RCC 7860 (cell line): ENCODE results near the gene C1QTNF1.
A peak's percentile ranks its signal among the peaks of the same experiment; 100 is the strongest.

Experiments
- DNase-seq: peaks from one replicate; pipeline ENCODE4 v3.0.0-alpha.2; 2015; ENCODE audit warnings: low spot score
- FAIRE-seq: peaks from 2 replicates; lab custom pipeline; 2012; peaks lifted over from hg19 to GRCh38; lab: Jason Lieb, UNC

Gene C1QTNF1

DNA sequence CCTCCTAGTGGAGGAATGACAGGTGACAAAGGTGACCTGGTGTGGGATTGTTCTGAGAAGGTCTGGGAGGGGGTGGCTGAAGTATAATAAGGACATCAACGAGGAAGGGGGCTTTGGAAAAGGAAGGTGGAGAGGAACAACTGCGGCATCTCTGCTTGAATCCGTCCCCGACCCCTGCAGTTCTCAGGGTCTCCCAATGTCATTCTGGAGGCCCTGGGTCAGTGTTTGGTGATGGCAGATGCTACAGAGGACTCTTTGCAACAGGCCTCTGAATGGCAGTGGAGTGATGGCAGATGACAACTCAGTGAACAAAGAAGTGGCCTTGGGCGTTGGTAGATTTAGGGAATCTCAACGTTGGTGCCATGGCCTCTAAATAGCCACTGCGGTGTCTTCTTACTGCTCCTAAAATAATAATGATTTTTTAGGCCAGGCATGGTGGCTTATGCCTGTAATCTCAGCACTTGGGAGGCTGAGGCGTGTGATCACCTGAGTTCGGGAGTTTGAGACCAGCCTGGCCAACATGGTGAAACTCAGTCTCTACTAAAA, 52.0 kb downstream of the C1QTNF1 start:
- FAIRE-seq = no peak
- no peak for DNase-seq

GRCh38 chr17:79077587-79077986, 53.6 kb downstream of the C1QTNF1 start:
- no peak for FAIRE-seq
- DNase-seq = no peak

- DNase-seq (no peak), FAIRE-seq (no peak)
Measured at GRCh38 chr17:79078476-79079190, 54.7 kb downstream of the C1QTNF1 start.

DNA sequence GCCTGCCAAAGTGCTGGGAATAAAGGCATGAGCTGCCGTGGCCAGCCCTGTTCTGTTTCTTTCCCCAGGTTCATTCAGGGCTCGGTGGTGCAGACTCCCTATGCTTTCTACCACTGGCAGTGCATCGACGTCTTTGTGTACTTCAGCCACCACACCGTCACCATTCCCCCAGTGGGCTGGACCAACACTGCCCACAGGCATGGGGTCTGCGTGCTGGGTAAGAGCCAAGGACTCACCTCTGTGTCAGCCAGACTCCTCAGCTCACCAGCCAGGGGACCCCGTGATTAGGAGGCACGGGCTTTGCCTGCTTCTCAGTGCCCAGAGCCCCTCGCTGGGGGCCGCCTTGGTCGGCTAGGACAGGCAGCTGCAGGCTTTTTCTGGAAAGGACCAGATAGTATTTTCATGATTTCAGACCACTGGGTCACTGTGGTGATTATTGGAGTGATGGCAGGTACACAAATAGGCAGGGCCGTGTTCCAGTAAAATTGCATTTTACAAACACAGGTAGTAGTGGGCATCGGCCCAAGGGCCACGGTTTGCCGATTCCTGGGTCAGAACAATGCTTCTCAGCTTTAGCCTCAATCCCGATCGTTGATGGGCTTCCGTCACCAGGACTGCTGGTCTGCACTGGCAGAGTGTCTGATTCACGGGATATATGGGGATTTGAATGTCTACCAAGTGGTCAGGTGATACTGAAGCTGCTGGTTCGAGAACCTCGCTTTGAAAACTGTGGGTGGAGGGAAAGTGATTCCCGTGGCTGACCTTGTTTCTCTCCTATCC, 55.6 kb downstream of the C1QTNF1 start:
- no peak for FAIRE-seq
- no peak for DNase-seq

DNA sequence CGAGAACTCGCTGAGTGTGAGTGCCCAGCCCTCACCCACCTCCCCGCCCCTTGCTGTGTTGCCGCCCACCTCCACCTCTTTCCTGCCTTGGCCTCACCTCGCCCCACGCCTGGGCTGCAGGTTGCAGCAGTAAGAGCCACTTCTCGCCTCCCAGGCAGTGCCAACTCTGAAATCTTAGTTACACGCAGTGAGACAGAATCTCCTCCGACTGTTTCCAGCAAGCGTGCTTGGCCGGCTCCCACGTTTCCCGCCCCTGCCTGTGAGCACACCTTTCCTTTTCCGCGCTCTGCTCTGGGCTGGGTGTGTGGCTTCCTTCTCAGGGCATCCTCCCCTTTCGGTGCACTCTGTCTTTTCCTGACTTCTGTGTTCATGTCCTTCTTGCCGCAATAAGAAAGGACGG, 56.4 kb downstream of the C1QTNF1 start:
- DNase-seq (no peak), FAIRE-seq (no peak)

DNA sequence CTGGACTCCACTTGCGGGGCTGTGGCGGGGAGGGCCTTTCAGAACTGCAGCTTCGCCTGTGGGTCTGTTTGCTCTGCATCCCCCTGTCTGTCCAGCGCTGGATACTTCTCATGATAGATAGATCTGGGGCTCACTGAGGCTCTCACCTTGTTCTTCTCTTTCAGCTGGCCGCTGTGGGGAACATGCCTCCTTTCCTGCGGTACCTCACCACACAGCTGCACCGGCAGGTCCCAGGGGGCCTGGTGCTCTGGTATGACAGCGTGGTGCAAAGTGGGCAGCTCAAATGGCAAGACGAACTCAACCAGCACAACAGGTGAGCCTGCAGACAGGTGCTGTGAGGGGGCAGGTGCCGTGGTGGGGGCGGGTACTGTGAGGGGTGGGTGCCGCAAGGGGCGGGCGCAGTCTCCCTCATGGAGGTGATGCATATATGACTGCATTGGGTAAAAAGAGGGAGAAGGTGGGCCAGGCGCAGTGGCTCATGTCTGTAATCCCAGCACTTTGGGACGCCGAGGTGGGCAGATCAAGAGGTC, 56.9 kb downstream of the C1QTNF1 start:
- DNase-seq = no peak
- no peak for FAIRE-seq

- DNase-seq (no peak), FAIRE-seq (no peak)
Measured at GRCh38 chr17:79081571-79082276, 57.8 kb downstream of the C1QTNF1 start.

DNA sequence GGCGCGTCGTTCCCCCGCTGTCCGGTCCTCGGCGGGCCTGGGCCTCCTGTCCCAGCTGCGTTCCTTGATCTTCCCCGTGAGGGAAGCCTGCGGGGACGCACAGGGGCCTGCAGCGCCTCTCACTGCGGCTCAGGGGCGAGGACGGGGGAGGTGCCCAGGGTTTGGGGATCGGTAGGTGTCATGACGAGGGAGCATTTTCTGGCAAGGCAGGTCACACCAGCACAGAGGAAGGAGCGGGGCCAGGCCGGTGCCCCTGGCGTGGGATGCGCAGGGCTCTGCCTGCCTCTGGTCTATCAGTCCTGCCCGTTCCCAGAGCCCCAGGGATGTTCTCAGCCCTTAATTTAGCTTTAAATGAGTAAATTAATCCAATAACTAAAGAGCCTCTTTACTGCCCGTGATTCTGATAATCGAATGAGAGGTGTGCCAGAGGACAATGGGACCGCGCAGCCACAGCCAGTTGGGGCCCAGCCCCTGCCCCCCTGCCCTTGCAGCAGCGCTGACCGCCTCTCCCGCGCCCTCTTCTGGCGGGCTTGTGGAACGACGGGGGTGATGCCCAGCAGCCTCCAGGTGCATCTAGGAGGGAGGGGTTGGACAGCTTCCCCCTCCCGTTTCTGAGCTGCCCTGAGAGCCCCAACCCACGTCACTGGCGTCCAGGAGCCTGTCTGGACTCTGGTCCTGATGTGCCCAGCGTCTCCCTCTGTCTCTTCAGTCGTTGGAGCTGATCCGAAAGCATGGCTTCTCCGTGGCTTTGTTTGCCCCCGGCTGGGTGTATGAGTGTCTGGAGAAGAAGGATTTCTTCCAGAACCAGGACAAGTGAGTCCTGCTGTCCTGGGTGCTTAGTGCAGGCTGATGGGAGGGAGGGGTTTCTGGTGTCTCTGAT, 58.6 kb downstream of the C1QTNF1 start:
- FAIRE-seq (no peak), DNase-seq (no peak)

DNA sequence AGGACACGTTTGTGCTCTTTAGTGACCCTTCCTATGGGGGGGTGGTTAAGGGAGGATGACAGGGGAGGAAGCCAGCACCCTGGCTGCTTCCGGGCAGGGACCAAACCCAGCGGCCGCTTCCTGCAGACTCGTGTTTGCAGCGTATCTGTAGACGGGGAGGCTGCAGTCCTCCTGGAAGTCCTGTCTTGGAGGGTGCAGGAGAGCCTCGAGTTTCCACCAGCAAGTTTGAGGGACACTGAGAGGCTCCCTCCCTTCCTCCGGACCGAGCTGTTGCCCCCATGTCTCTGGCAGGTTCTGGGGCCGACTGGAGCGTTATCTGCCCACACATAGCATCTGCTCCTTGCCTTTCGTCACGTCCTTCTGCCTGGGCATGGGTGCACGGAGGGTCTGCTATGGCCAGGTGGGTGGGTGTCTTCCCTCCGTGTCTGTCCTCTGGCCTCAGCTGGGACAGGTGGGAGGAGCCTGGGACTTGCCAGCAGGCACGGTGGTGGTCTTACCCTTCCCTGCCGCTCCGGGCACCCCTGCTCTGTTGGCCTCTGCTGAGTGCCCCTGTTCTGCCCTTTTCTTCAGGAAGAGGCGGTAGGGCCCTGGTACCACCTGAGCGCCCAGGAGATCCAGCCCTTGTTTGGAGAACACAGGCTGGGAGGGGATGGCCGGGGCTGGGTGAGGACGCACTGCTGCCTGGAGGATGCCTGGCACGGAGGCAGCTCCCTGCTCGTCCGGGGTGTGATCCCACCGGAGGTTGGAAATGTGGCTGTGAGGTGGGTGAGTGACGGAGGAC, 59.4 kb downstream of the C1QTNF1 start:
- FAIRE-seq = no peak

GRCh38 chr17:79084291-79085153, 60.6 kb downstream of the C1QTNF1 start:
- FAIRE-seq = no peak
- DNase-seq = no peak

More for the DNA sequence above, 59.4 kb downstream of the C1QTNF1 start:
- no peak for DNase-seq

DNA sequence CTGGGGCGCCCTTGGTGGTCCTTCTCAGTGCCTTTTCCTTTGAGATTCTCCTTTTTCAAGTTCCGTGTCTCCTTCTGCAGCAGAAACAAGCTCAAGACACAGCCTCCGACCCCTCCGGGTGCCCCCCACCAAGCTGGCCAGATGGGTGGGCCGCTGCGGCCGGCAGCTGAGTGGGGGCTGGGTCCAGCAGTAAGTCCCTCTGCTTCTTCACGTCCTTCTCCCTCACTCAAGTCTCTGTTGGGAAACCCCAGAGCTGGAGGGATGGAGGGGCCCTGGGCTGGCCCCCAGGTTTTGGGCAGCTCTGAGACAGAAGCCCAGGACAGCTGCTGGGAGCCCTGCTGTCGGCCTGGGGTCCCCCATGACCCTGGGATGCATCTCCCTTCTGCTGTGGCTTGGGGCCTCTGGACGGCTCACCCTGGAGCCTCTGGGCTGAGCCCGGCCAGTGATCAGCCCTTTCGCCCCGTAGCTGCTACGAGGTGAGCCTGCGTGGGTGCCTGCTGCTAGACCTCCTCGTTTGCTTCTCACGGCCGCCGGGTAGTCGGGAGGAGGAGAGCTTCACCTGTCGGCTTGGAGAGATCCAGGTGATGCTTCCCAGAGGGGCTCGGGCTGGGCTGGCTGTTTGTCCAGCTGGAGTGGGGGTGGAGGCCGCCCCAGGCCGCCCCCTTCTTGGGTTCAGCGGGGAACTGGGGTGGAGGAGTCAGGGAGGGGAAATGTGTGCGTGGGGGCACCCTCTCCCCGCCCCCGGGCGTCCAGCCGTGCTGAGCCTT, 61.4 kb downstream of the C1QTNF1 start:
- FAIRE-seq (no peak), DNase-seq (no peak)

GRCh38 chr17:79085921-79086551, 62.1 kb downstream of the C1QTNF1 start:
- no peak for DNase-seq
- no peak for FAIRE-seq

DNA sequence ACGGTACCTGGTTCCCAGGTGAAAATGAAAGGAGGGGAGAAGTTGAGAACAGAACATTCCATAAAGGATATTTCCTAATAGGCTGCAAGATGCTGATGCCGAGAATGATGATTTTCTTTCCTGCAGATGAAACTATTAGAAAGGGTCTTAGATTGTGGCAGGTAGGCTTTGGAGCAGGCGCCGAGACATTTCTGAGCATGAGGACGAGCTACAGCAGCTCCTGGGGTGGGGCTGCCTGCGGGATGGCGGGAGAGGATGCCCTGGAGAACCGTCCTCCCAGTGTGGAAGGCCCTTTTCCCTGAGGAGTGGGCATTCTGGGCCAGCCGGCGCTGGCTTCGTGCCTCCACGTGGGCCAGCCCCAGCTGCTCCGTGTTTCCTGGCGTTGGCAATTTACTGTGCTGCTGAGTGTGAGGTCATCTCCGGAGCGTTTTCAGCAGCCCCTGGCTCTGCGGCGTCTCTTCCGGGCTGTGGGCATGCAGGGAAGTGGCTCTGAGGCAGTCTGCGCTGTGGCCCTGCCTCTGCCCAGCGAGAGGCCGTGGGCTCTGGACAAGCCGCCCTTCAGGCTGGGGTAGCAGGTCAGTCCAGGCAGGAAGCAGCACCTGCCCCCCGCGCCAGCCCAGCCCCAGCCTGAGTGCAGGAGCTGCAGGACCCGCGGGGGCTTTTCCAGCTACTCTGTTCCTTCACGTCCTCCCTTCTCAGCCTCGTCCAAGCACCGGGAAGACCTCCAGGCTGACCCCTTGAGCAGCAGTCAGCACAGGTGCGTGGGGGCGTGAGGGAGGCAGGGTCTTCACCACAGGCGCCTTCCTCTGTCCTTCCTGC, 62.8 kb downstream of the C1QTNF1 start:
- no peak for DNase-seq
- FAIRE-seq = no peak

- DNase-seq (peak; percentile 26), FAIRE-seq (no peak)
Measured at GRCh38 chr17:79087428-79088143, 63.6 kb downstream of the C1QTNF1 start.

DNA sequence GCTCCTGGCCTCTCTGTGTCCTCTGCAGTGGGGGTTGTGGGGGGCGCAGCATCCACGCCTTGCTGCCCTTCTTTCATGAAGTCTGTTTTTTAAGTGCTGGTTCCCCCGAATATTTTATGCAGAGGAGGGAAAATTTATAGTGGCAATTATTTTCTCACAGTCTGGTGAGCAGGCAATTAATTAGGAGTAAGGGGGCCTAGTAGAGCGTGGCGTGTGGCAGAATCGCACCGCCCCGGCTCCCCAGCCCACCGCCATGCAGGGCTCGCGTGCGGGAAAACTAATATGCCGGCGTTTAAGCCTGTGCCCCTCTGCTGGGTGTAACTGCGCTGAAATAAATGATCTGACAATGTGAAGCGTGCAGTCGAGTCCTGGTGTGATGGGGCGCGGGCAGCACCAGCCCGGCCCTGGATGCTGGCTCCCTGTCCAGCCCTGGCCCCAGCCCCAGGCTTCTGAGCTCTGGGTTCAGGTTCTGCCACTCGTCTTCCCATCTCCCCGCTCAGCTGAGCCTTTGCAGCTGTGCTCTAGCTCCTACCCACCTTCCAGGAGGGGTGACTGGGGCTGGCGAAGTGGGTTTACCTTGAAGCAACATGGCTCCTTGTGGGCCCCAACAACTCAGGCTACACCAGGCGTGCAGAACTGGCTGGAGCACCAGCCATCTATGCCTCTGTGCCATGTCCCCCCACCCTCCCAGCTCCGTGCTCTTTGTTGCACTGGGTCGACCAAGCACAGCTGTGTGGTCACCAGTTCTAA, 64.5 kb downstream of the C1QTNF1 start:
- DNase-seq (no peak), FAIRE-seq (no peak)
